Activated CD4-positive, CD25-positive, alpha-beta regulatory T cell treated with anti-CD3 and anti-CD28 coated beads, Interleukin-2, amount 50 U/mL, for 24 hours (primary cell): Measurements from ENCODE around the gene FAM32A.
"Not testable (repeated sequence)": the region's sequence is repeated elsewhere in the genome, so short reads cannot be mapped to it uniquely, and the experiment has no call there.

Source experiments
- ATAC-seq, 2 donors: fragments of 150-1000 bp; cut with Tn5 transposase; one replicate each; pipeline ENCODE4 v1.10.0; 2021; ENCODE audit warnings: mild to moderate bottlenecking in 1 of 2, moderate library complexity in 1 of 2

Gene FAM32A

DNA sequence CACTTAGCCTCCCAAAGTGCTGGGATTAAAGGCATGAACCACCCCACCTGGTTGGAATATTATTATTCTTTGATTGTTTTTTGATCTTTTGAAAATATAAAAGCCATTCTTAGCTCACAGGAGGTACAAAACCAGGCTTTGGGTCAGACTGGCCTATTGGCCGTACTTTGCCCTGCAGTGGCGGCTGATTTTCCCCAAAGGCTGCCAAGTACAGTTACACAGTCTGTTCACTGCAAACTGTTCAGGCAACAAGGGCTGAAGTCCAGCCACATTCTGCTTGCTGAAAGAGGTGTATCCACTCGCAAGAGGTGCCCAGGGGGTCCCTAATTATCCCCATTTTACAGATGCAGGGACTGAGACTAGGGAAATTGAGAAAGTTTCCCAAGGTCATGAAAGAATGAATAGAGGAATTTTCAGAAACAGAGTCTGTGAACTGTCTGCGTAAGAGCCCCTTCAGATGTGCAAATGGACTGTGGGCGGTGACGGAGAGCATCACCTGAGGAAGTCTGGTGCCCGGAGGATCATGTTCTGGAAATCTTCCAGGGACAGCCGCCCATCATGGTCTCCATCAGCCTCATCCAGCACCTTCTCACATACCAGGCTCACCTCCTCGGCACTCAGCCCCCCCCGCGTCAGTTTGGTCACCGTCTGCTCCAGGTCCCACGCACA lies 20.9 kb upstream of the FAM32A start:
- no peak for ATAC-seq

DNA sequence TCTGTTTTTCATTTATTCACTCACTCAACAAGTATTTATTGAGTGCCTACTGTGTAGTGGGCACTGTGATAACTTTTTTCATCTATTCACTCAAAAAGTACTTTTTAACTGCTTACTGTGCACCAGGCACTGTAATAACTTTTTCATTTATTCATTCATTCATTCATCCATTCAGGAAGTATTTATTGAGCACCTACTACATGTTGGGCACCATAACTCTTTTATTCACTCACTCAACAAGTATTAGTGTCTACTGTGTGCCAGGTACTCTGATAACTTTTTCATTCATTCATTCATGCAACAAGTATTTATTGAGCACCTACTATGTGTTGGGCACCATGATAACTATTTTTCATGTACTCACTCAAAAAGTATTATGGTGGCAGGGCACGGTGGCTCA lies 18.8 kb upstream of the FAM32A start:
- ATAC-seq: no peak

DNA sequence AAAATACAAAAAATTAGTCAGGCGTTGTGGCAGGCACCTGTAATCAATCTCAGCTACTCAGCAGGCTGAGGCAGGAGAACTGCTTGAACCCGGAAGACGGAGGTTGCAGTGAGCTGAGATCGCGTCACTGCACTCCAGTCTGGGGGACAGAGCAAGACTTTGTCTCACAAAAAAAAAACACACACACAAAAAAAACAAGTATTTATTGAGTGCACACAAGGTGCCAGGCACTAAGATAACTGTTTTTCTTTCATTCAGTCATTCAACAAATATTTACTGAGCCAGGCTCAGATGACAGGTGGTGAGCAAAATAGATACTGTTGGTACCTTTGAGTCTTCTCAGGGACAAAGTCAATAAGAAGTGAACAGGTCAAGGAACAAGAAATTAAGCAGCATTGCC lies 18.2 kb upstream of the FAM32A start:
- no peak for ATAC-seq

DNA sequence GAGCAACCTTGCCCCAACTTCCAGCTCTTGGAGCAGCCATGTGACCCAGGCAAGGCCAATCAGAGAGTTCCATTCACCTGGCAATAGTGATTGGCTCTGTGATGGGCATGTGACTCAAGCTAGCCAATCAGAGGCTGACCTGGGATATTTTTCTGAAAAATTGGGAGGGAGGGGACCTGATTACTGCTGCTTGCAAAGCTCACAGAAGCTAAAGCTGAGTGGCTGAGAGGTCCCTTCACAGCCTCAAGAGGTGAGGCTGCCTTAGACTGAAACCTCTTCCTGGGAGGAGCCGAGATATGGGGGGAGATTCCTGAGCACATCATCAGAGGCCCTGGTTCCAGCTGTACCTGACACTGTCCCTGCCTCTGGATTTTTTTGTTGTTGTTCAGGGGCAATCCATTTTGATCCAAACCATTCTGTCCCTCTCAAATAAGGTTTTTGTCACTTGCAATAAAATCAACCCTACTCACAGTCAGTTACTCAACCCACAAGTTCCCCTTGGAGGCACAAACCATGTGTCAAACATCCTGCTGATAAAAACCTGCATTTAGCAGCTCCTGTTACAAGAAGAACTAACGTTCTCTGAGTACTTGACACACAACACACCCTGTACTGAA lies 16.6 kb upstream of the FAM32A start:
- no peak for ATAC-seq

DNA sequence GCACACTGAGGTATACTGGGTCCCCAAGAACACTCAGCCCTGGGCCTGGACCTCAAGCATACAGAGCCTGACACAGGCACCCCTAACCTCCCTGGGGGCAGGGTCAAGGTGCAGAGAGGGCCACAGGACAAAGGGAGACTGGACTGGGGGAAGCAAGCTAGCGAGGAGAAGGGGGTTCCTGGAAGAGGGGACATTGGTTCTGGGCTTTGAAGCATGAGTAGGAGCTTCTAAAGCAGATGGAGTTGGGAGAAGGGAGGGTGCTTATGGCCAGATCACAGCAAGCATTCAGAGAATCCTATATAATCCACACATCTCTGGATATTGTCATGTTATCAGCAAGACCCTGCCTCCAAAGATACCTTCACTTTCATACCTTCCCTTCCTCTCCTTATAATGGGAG lies 15.1 kb upstream of the FAM32A start:
- no peak for ATAC-seq

DNA sequence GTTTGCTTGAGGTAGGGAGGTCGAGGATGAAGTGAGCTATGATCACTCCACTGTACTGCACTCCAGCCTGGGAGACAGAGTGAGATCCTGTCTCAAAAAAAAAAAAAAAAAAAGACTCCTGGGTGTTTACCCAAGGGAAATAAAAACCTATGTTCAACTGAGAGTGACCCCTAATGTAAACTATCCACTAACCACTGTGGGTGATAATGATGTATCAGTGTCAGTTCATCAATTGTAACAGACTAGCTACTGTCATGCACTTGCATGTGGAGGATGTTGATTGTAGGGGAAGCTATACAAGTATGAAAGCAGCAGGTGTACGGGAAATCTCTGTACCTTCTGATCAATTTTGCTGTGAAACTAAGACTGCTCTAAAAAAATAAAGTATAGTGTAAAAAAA lies 9.3 kb upstream of the FAM32A start:
- no peak for ATAC-seq

DNA sequence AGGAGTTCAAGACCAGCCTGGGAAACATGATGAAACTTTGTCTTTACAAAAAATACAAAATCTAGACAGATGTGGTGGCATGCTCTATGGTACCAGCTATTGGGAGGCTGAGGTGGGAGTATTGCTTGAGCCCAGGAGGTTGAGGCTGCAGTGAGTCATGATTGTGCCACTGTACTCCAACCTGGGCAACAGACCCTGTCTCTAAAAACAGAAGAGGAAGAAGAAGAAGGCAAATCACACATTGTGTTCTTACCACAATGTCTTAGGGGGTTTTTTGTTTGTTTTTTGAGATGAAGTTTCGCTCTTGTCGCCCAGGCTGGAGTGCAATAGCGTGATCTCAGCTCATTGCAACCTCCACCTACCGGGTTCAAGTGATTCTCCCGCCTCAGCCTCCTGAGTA lies 6.3 kb upstream of the FAM32A start:
- not testable (repeated sequence) for ATAC-seq

DNA sequence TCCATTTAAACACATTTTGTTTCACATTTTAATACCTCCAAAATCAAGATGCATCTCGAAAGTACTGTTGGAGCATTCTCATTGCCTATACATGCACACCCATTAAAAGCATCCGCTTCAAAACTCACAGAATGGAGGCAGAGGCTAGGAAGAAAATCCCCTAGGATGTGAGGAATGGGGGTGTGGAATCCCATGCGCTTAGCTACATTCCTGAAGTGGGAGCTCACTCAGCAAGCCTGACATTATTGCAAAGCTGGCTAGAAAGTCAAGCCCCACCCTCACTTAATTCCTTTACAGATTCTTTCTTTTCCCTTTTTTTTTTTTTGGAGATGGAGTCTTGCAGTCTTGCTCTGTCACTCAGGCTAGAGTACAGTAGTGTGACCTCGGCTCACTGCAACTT lies 4.6 kb upstream of the FAM32A start:
- ATAC-seq: no peak

DNA sequence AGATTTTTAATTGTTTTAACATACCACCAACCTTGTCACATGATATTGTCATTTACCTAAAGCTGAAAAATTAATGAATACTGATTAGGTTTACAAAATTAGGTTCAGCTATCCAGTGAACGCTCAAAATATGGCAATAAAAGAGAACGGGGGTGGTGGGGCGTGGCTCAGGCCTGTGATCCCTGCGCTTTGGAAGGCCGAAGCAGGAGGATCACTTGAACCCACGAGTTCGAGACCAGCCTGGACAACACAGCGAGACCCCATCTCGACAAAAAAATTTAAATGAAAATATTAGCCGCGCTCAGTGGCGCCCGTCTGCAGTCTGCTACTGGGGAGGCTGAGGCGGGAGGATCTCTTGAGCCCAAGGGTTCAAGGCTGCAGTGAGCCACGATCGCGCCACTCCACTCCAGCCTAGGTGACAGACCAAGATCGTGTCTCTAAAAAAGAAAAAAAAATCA lies 516 bp upstream of the FAM32A start:
- no peak for ATAC-seq

DNA sequence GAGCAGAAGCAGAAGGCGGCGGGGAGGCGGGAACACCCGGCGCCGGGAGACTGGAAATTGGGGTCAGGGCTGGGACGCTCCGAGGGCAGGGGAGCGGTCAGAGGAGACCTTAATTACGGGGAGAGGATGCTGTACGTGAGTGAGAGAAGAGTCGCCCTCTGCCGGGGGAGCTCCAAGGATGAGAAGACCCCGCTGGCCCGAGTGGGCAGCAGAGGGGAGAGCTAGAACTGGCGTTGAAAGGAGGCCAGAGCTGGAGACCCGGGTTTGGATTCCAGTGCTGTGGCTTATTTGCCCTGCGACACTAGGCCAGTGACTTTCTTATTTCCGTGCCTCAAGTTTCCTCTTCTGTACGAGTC lies 536 bp downstream of the FAM32A start:
- peak; percentile 10 to 11 for ATAC-seq

DNA sequence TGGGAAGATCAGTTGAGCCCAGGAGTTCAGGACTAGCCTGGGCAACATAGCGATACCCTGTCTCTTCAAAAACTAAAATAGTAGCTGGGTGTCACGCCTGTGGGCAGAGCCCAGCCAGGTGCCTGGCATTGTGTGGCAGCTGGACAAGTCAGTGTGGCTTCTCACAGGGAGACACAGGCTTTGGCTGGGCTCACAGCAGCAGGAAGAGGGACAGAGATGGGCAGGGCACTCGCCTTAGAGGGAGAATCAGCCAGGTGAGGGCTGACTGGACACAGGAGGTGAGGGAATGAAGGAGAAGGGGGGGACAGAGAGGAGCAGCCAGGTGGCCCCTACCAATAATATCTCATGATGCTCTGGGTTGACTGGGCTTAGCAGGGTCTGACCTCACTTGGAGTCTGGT lies 3.3 kb downstream of the FAM32A start:
- ATAC-seq: no peak

DNA sequence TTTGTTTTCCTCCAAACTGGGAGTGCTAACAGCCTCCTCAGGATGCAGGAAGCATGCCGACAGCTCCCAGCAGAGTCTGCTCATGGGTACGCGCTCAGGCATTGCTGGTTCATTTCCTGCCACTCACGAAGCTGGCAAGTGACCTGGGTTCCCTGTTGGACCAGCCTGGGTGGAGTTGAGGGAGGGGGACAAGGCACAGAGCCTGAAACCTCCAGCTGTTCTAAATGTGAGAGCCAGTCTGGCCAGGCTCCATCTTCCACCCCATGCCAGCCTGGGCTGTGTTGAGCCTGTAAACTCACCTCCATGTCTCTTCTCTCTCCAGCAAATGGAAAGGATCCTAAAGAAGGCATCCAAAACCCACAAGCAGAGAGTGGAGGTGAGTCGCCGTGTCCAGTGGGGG lies 5.0 kb downstream of the FAM32A start:
- no peak for ATAC-seq

DNA sequence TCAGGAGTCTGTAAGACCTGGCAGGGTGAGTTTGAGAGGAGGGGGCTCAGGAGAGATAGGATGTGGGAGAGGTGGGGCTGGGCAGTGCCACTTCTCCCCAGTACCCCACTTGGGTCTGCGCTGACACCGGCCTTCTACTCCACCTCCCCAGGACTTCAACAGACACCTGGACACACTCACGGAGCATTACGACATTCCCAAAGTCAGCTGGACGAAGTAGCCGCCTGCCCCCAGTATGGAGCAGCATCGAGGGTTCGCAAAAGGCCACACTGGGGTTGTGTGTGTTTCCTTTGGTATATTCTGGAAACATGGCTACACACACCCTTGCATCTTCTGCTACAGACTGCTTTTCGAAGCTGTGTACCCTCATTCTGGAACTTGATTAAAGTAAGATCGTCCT lies 5.5 kb downstream of the FAM32A start:
- no peak for ATAC-seq

DNA sequence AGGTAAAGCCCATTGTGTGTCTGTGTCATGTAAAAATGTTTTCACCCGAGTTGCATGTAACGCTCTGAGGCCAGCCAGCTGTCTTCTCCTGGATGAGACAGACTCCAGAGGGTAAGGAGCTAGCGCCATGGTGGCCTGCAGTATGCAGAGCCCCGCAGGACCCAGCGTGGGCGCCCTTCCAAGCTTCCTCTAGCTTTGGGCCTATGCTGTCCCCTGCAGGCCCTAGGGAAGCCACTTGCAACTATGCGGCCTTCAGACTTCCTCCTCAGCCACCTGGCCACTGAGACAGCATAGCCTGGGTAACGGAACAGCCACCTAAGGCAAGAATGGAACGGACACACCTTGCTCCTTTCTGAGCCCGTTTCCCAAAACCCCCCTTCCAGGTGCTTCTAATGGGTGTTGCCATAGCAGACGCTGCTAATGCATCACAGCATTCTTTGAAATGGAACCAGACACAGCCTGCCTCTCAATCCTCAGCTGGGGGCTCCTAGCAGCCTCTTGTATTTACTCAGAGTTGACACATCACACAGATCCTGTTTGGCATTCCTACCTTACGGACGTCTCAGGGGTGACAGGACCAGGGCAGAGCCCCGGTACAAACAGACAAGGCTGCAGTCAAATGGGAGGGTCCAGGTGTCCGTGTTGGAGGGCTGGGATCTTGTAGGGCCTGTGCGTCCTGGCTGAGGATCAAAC lies 6.2 kb downstream of the FAM32A start:
- no peak for ATAC-seq

DNA sequence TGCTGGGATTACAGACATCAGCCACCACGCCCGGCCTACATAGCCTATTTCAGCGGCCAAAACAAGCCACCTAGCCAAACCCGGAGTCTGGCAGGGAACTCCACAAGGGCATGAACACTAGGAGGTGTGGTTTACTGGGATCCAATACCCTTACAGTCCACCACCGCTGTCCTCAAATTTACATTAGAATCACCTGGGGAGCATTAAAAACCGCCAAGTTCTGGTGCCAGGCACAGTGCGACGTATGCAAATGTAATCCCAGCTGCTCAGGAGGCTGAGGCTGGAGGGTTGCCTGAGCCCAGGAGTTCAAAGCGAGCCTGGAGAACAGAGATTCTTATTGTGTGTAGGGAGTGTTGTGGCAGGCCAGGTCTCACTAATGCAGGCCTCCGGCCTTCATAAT lies 8.3 kb downstream of the FAM32A start:
- ATAC-seq: no peak

DNA sequence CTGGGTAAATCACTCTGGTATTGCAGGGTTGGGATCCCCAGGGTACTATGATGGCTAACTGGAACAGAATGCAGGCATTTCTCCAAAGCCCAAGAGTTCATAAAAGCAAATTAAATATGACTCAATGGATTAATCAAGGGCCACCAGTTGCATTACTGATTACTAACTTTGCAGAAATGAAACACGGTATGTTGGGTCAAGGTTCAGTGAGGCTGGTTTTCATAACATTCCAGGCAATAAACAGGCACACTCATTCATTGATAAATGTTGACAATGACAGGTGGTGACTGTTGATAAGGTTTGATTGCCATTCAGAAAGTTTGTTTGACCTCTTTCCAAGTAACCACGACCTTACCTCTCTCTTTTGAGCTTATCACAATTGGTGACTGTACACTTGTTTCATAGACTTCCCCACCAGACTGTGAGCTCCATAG lies 12.0 kb downstream of the FAM32A start:
- no peak for ATAC-seq

DNA sequence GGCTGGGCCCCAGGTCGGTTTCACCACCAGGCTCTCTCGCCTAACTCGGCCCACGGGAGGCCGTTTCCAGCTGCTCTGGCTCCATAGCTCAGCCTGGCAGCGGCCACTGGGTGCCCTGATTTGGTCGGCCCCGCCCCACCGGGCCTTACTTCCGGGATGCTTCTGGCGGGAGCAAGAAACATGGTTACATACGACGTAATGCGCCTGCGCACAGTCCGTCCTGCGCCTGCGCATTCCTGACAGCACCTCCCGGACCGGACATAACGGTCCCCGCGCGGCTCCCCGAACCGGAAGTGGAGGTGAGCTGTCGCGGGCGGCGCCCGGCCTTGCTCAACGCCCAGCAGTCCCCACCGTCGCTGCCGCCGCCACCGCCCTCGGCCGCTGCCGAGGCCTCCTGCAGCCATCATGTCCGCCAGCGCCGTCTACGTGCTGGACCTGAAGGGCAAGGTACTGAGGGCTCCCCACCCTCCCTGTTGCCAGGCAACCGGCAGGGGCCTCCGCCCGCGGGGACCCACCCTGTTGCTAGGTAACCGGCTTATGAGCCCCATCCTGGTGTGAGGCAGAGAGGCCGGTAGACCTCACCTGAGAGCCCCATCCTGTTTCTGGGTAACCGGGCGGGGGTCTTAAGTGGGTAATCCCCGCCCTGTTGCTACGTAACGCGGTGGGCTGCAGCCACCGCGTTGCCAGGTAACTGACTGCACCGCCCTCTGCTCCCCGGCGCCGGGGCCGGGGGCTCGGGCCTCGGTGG lies 12.6 kb downstream of the FAM32A start, which contains the start of gene AP1M1:
Gene AP1M1 (plus strand): TSS at position 290 of the 748 bp plus-strand sequence. CDS start 116 bp downstream, at position 406.
- peak; percentile 90 to 92 for ATAC-seq

DNA sequence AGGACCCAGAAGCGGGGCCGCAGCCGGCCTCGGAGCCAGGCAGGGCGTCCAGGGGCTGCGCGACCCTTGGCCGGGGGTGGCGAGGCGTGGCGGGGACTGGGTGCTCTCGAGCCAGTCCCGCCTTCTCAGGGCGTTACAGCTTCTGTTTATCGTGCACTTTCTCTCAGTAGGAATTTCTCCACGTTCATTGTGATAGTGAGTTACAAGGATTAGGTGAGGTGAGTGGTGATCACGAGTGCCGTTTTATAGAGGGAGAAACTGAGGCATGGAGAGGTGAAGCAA lies 13.1 kb downstream of the FAM32A start:
- ATAC-seq: no peak

DNA sequence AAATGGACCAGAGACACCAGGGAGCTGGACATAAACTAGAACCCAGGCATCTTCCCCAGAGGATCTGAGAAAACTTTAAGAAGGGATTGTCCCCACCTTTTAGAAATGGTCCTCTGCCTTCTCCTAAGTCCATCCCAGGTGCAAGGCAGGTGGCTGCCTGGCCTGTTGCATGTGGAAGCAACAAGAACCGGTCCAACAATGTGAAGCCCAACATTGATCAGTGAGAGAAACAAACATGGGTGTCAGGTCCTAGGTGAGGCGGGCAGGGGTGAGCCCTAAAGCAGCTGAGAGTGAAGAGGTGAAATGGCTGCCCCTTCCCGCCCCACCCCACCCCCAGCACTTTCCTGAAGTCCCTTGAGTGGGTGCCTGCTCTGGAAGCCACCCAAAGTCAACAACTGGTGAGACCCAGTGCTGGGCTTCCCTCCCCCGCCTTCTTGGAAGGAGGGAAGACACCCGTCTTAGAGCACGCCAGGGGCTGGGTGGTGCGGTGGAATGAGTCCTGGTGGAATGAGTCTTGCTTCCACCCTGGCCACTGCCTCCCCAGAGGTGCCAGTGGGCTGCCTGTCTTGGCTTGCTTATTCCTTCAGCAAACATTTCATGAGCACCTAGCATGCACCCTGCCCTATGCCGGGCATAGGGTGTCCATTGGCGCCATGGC lies 14.2 kb downstream of the FAM32A start:
- ATAC-seq: no peak

DNA sequence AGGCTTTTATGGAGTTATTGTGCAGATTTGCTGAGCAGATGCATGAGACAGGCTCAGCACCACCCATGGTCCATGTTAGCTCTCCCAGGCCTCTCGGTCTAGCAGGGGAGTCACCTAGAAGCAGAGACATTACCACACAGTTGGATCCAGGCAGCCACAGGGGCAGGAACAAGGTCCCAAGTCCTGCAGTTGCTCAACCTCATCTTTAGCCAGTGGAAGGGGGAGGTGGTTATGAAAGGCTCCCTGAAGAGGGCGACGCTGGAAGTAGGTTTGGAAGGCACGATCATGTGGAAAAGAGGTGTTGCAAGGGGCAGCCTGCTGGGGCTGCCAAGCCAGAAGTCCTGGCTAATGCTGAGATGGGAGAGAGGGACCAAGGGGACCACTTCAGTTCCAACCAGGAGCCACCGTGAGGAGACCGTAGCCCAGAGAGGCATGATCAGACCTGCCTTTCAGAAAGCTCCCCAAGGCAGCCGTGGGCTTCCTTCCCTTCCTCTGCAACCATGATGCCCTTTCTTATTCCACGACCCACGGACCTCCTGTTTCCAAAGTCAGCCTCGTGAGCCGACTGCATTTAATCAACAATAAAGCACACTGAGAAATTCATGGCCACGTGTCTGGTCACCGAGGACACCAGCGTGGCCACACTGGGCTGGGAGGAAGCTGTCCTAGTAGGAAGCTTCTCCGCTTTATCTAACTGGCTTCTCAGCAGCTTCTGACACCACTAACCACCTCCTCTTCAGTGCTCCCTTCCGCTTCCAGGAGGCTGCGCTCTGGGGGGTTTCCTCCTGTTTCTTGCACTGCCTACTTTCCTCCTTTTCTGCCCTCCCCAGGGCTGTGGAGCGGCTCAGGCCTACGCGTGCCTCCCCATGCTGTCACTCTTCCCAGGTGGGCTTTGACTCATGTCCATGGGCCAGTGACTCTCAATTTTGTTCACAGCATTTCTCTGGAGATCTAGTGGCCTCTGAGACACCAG lies 15.1 kb downstream of the FAM32A start:
- no peak for ATAC-seq

DNA sequence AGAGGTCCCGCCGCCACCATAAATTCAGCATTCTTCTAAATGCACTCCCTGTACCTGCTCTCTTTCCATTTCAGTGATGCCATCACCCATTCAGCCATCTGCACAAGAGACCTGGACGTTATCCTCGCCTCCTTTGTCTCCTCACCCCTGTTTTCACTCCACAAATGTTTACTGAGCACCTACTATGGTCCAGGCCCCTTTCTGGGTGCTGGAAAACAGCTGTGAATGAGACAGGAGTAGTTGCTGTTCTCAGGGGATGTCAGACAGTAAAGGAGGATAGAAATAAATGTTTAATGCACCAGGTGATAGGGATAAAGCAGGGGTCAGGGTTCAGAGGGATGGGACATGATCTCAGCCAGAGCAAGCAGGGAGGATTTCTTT lies 15.8 kb downstream of the FAM32A start:
- ATAC-seq: no peak
